KBM-7 (cell line): ENCODE measurements around the gene CECR2.
"Not testable (repeated sequence)": the region's sequence is repeated elsewhere in the genome, so short reads cannot be mapped to it uniquely, and the experiment has no call there.

Source experiments
- DNase-seq: peaks from one replicate; pipeline ENCODE4 v3.0.0-alpha.2; 2015
- in situ Hi-C: fragments of 300-500 bp; cut with MboI; formaldehyde crosslinking; loops from 2 replicates; pipeline ENCODE4 v1.14.3; 2020; ENCODE audit warnings: low sequenced_read_pairs, low pct_unique_long_range_greater_than_20kb, mixed read lengths

The CECR2 gene

GRCh38 chr22:17390087-17390486, 20.8 kb downstream of the CECR2 start:
- in situ Hi-C loops = no loop called here
- DNase-seq = no peak

- in situ Hi-C loops = no loop called here
- DNase-seq = no peak
Measured at GRCh38 chr22:17396516-17396915, 27.3 kb downstream of the CECR2 start.

DNA sequence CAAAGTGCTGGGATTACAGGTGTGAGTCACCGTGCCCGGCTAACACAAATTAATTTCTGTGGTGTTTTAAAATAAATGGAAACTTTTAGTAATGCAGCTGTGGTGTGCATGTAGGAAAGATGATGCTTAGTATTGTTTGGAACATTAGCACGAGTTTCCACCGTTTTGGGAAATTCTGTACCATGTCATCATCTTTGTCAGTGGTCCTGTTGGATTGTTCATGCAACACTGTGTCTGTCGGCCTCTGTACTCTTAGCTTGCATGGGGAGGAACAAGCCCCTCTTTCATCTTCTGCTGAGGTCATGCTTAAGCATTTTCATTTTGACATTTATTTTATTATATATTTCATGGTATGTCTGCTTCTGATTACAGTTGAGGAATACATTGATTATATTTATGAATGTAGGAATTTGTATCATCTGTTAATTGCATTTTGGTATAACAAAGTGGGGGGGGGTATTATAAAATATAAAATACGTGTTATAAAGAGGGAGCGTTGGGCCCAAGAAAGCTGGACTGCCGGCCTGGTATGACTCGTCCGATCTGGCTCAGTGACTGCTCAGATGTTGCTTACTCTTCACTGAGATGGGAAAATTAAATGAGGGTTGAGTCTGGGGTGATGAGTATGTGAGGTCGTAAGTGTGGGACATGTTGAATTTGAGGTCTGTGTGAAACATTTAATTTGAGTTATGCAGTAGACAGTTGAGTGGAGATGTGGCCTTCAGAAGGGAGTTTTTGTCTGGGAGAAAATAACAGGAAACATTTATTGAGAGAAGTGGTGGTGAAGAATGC, 28.7 kb downstream of the CECR2 start:
- in situ Hi-C loops = no loop called here
- peak; percentile 20 for DNase-seq

DNA sequence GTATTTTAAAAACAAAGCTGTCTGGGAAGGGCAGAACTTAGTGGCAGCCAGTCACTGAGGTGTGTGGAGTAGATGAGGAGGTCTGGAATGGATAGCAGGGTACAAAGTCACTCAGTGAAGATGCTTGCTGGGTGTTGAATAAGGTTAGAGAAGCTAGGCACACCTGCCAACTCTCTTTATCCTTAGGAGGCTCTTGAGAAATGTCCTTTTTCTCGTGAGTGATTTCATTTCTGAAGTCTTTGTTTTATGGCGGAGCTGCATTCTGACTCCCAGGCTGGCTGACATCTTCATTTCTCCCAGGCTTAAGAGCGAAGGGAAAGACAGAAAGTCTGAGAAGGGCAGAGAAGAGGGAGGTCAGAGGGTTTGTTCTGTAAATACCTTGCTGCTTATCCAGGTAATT, 31.0 kb downstream of the CECR2 start:
- DNase-seq = no peak
- in situ Hi-C loops = loop anchor here (25.0 kb wide), 1 partner anchor 112 kb away; no protein-coding TSS in a partner anchor

GRCh38 chr22:17401728-17402127, 32.5 kb downstream of the CECR2 start:
- in situ Hi-C loops = loop anchor here (25.0 kb wide), 1 partner anchor 111 kb away; no protein-coding TSS in a partner anchor
- DNase-seq = no peak

GRCh38 chr22:17402293-17402692, 33.0 kb downstream of the CECR2 start:
- in situ Hi-C loops = loop anchor here (25.0 kb wide), 1 partner anchor 110 kb away; no protein-coding TSS in a partner anchor
- no peak for DNase-seq

- DNase-seq = no peak
- in situ Hi-C loops = loop anchor here (25.0 kb wide), 1 partner anchor 108 kb away; no protein-coding TSS in a partner anchor
Measured at GRCh38 chr22:17403906-17404305, 34.6 kb downstream of the CECR2 start.

- in situ Hi-C loops = loop anchor here (25.0 kb wide), 1 partner anchor 105 kb away; no protein-coding TSS in a partner anchor
Measured at GRCh38 chr22:17407643-17408042, 38.4 kb downstream of the CECR2 start.

GRCh38 chr22:17410576-17410975, 41.3 kb downstream of the CECR2 start:
- no peak for DNase-seq
- in situ Hi-C loops = loop anchor here (25.0 kb wide), 1 partner anchor 102 kb away; no protein-coding TSS in a partner anchor

More at GRCh38 chr22:17407643-17408042, 38.4 kb downstream of the CECR2 start:
- DNase-seq = no peak

DNA sequence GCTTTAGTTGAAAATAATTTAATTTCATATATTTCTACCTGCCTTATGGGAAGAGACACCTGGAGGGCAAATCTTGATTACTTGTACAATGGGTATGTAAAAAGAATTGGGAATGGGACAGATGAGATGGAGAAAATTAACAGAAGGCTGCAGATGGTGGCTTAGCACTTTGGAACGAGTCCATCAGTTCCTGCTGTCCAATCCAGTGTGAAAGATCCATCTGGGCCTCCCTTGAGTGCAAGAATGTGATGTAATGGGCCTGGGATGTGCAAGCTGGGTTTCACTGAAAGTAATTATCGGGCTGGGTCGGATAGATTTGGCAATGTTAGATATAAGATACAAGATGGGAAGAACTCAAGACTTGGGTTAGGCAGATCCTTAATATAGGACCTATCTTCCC, 42.0 kb downstream of the CECR2 start:
- in situ Hi-C loops = loop anchor here (25.0 kb wide), 1 partner anchor 101 kb away; no protein-coding TSS in a partner anchor
- DNase-seq = no peak

DNA sequence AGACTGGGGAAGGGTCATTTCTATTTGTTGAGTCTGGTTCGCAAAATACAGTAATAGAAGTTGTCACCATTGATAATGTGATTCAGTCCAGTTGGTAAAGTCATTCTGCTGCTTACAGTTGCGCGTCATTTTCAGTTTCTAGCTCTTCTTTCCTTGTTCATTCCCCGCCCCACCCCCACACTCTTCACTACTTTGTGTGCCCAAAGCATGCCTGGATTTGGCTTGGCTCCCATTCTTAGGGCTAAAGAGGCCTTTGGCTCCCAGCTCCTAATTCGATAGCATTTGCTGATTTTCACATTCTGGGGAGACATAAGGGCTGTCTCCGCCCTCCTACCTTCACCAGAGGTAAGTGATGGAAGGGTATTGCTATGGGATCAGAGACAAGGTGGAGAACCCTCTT, 43.0 kb downstream of the CECR2 start:
- in situ Hi-C loops = loop anchor here (25.0 kb wide), 1 partner anchor 100 kb away; no protein-coding TSS in a partner anchor

DNA sequence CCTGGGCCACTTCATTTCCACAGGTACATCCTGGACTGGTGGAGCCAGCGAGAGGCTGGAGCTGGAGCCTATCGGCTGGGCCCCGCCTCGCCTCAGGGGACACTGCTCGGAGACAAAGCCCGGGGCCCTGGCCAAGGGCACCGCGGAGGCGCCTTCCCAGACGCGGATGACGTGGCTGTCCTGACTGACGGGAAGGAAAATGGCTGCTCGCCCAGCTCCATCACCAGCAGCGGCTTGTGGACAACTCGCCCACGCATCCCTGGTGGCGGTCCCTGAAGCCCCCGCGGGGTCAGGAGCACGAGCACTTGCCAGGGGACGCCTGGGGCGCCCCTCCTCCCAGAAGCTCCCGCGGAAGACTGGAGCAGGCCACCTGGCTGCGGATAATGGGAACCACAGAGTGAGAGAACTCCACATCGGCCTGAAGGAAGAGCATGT, 49.6 kb downstream of the CECR2 start:
- no peak for DNase-seq
- in situ Hi-C loops = loop anchor here (25.0 kb wide), 1 partner anchor 93 kb away; no protein-coding TSS in a partner anchor

More for the DNA sequence above, 43.0 kb downstream of the CECR2 start:
- no peak for DNase-seq

- in situ Hi-C loops = loop anchor here (25.0 kb wide), 1 partner anchor 93 kb away; no protein-coding TSS in a partner anchor
- DNase-seq = no peak
Measured at GRCh38 chr22:17419348-17419747, 50.1 kb downstream of the CECR2 start.

- no peak for DNase-seq
- in situ Hi-C loops = loop anchor here (25.0 kb wide), 1 partner anchor 89 kb away; no protein-coding TSS in a partner anchor
Measured at GRCh38 chr22:17422736-17423343, 53.6 kb downstream of the CECR2 start.

DNA sequence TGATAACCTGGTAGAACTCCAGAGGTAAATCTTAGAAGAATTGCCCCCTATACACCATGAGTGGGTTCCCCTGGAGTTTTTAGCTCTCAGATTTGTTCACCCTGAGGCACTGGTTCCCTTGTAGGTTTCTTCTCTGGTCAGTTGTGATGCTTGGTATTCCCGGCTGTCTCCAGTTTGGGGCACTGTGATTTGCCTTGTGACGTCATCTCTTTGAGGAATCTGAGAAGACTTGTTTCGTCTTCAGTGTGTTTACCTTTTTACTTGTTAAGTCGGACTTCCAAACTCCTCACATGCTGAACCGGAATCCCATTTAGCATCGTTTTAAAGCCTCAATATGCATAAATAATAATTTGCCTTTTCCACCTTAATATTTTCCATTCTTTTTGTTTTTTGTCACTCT, 54.4 kb downstream of the CECR2 start:
- in situ Hi-C loops = loop anchor here (25.0 kb wide), 1 partner anchor 89 kb away; no protein-coding TSS in a partner anchor
- no peak for DNase-seq

GRCh38 chr22:17427528-17427927, 58.3 kb downstream of the CECR2 start:
- not testable (repeated sequence) for DNase-seq
- in situ Hi-C loops = loop anchor here (25.0 kb wide), 1 partner anchor 465 kb away; no protein-coding TSS in a partner anchor

- in situ Hi-C loops = loop anchor here (25.0 kb wide), 1 partner anchor 467 kb away; no protein-coding TSS in a partner anchor
- DNase-seq = no peak
Measured at GRCh38 chr22:17429516-17429915, 60.3 kb downstream of the CECR2 start.

DNA sequence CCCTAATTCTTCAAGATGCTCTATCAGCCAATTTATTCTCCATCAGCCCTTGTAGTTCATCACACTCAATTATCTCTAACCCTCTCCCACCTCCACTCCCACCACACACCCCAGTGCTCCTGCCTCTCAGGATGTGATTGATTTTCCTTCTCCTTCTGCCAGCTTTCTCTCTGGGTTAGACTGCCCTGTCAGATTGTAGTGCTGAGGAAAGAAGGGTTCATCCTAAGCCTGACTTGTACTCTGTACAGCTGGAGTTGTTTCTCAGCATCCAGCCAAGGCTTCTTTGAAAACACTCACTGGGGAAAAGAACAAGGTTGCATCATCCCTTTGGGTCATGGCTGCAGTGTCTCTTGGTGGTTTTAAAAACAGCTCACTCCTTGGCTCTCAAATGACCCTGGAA, 61.2 kb downstream of the CECR2 start:
- no peak for DNase-seq
- in situ Hi-C loops = loop anchor here (25.0 kb wide), 1 partner anchor 468 kb away; no protein-coding TSS in a partner anchor

DNA sequence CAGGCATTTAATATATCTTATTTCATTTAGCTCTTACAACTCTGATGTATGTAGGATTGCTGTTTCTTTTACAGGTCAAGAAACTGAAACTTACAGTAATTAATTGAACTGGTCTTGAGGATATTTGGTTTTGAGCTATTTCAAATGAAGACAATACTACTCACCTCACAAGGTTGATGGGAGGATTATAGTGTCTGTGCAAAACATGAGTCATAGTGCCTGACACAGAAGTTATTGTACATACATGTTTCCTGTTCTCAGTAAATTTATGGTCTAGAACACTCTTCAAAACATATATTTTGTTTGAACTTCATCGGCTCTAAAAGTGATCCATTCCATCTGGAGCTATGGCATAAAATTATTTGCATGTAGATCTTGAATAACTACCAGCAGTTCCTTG, 61.9 kb downstream of the CECR2 start:
- in situ Hi-C loops = loop anchor here (25.0 kb wide), 1 partner anchor 469 kb away; no protein-coding TSS in a partner anchor
- DNase-seq = no peak
